HEK293 (cell line): ENCODE measurements around the gene MGMT.

ENCODE experiments used
- KLF1 ChIP-seq: fragments of 450-650 bp; formaldehyde crosslinking; IDR thresholded peaks from 2 replicates; pipeline ENCODE4 v1.5.1; 2016; ENCODE audit warnings: missing biosample characterization, missing genetic modification characterization
- PRDM10 ChIP-seq: fragments of 450-650 bp; formaldehyde crosslinking; IDR thresholded peaks from 2 replicates; pipeline ENCODE4 v1.5.1; 2016; ENCODE audit warnings: missing biosample characterization, missing genetic modification characterization

- TF ChIP-seq PRDM10 (tag by site-specific recombination) (no peak), KLF1 (no peak)
Measured at GRCh38 chr10:129553928-129554327, 86.9 kb downstream of the MGMT start.
